ENCODE measurements around the gene DIS3L2. TPM values are rescaled to one million over a fixed set of nuclear protein-coding genes. Genes with fewer than 3 reads are reported as not detected.

The DIS3L2 gene
- total and polyA plus RNA-seq, 2 of the 8 experiments (the other 6 are each of a cell fraction or from before 2014, with no cell fraction given): 11.5 to 21.6 TPM

GRCh38 chr2:232203936-232204335, 242.4 kb downstream of the DIS3L2 start:
- Histone ChIP-seq H2AK5ac (ENCODE audit: low read depth, low read length) (no peak overlapping the region), H3K9ac (replicated peaks in 1 of 4; ENCODE audit: extremely low read depth in 1 of 4, low read depth in 3 of 4, low read length in 3 of 4) (no peak overlapping the region), H3K56ac (replicated peaks; ENCODE audit: insufficient read length, low read depth, low read length) (no peak overlapping the region), H3K27ac (ENCODE audit: low read depth, low read length) (no peak overlapping the region), H4K5ac (ENCODE audit: insufficient read length, low read depth, low read length) (no peak overlapping the region), H3K36me3 (ENCODE audit: control insufficient read depth in 2 of 4, insufficient read depth in 4 of 4, low read length in 3 of 4) (no peaks in the 10 kb centered on the region), H4K8ac (ENCODE audit: extremely low read depth, insufficient read depth, low read length) (no peak overlapping the region), H3K4me2 (ENCODE audit: insufficient read depth in 1 of 2, low read depth in 2 of 2, low read length in 2 of 2) (no peak overlapping the region), H3K79me1 (ENCODE audit: low read depth, low read length) (no peaks in the 10 kb centered on the region), H2BK5ac (ENCODE audit: low read depth, low read length) (no peak overlapping the region), H2BK120ac (replicated peaks; ENCODE audit: low read depth, low read length) (no peak overlapping the region), H3K4ac (replicated peaks; ENCODE audit: insufficient read length, low read depth, low read length) (no peak overlapping the region), H3K9me3 (ENCODE audit: insufficient read depth in 2 of 2, low read depth in 1 of 2, low read length in 1 of 2) (no peaks in the 10 kb centered on the region), H3K18ac (ENCODE audit: extremely low read depth, low read length) (no peak overlapping the region), H3K27me3 (replicated peaks in 1 of 4; ENCODE audit: control insufficient read depth in 3 of 4, extremely low read depth in 1 of 4, insufficient read depth in 3 of 4, low read length in 3 of 4) (no peaks in the 10 kb centered on the region), H3K79me2 (ENCODE audit: control insufficient read depth in 1 of 2, insufficient read depth in 2 of 2, low read length in 2 of 2) (no peaks in the 10 kb centered on the region), H2BK15ac (ENCODE audit: low read length) (no peak overlapping the region), H3K23ac (ENCODE audit: insufficient read length) (no peak overlapping the region), H3K14ac (ENCODE audit: insufficient read length) (no peak overlapping the region), H4K91ac (replicated peaks; ENCODE audit: insufficient read length, low read length) (no peak overlapping the region), H4K20me1 (replicated peaks in 1 of 2; ENCODE audit: control insufficient read depth in 1 of 2, insufficient read depth in 2 of 2, low read length in 2 of 2) (no peaks in the 10 kb centered on the region), H3K4me3 (ENCODE audit: extremely low read depth in 1 of 4, insufficient read depth in 2 of 4, low read depth in 3 of 4, low read length in 4 of 4) (no peak overlapping the region), H2BK20ac (ENCODE audit: low read length) (no peak overlapping the region), H3K23me2 (ENCODE audit: low read depth, low read length) (no peaks in the 10 kb centered on the region; the same call in 1 of the 2 replicates), H3K4me1 (replicated peaks in 1 of 4; ENCODE audit: control insufficient read depth in 3 of 4, insufficient read depth in 4 of 4, low read length in 3 of 4) (no peaks in the 10 kb centered on the region; a peak in 1 of 7 replicates), H2AFZ (ENCODE audit: low read length) (no peak overlapping the region), H2BK12ac (ENCODE audit: low read depth, low read length) (no peak overlapping the region)
- 90% methylated on average over 5 of the region's 5 CpGs; no CpG with 5 or more reads in 1 of the 2 experiments for WGBS, 2 experiments (ENCODE audit: extremely low coverage in 1 of 2, insufficient coverage in 1 of 2, insufficient read length in 1 of 2, insufficient replicate concordance in 2 of 2, low coverage in 1 of 2, low lambda C conversion rate in 2 of 2, missing lambda C conversion rate in 1 of 2)
- CTCF ChIA-PET (ENCODE audit: partially characterized antibody): interaction anchor here (0.7 to 2.1 kb wide), 3 partner anchors 18 to 62 kb away, joined by 3 to 6 read pairs (median 4); no protein-coding TSS in a partner anchor
- no peak for DNase-seq (ENCODE audit: low read depth in 1 of 2, low spot score in 2 of 2)
- POLR2A ChIA-PET (ENCODE audit: partially characterized antibody): interaction anchor here (1.8 kb wide), 1 partner anchor 10 kb away, joined by 5 read pairs; no protein-coding TSS in a partner anchor
- no peak for FAIRE-seq
- TF ChIP-seq HDAC2 (IDR thresholded peaks at IDR 0.05; ENCODE audit: borderline replicate concordance in 1 of 2, low read depth in 2 of 2, low read length in 2 of 2) (no peak), CREB1 (IDR thresholded peaks at IDR 0.05) (no peak), PHF8 (conservative IDR thresholded peaks at IDR 0.05; ENCODE audit: low read depth, low read length) (no peak), KDM4A (IDR thresholded peaks at IDR 0.05; ENCODE audit: low read depth, low read length, severe bottlenecking) (no peak), RXRA (IDR thresholded peaks at IDR 0.05; ENCODE audit: insufficient read depth, low read depth, low read length) (no peak), RNF2 (IDR thresholded peaks at IDR 0.05; ENCODE audit: borderline replicate concordance, low read depth, low read length, missing control alignments, poor library complexity, severe bottlenecking) (no peak), POLR2A (IDR thresholded peaks at IDR 0.05; ENCODE audit: control extremely low read depth in 1 of 2, low read depth in 2 of 2, low read length in 2 of 2) (no peak), CHD2 (IDR thresholded peaks at IDR 0.05; ENCODE audit: low read length) (no peak), JUND (IDR thresholded peaks at IDR 0.05; ENCODE audit: low read length) (no peak)
- TF ChIP-seq, protein P1, sequence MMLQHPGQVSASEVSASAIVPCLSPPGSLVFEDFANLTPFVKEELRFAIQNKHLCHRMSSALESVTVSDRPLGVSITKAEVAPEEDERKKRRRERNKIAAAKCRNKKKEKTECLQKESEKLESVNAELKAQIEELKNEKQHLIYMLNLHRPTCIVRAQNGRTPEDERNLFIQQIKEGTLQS (IDR thresholded peaks at IDR 0.05; ENCODE audit: insufficient read depth, low read depth, low read length): no peak
- TF ChIP-seq, protein P2, sequence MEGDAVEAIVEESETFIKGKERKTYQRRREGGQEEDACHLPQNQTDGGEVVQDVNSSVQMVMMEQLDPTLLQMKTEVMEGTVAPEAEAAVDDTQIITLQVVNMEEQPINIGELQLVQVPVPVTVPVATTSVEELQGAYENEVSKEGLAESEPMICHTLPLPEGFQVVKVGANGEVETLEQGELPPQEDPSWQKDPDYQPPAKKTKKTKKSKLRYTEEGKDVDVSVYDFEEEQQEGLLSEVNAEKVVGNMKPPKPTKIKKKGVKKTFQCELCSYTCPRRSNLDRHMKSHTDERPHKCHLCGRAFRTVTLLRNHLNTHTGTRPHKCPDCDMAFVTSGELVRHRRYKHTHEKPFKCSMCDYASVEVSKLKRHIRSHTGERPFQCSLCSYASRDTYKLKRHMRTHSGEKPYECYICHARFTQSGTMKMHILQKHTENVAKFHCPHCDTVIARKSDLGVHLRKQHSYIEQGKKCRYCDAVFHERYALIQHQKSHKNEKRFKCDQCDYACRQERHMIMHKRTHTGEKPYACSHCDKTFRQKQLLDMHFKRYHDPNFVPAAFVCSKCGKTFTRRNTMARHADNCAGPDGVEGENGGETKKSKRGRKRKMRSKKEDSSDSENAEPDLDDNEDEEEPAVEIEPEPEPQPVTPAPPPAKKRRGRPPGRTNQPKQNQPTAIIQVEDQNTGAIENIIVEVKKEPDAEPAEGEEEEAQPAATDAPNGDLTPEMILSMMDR (IDR thresholded peaks at IDR 0.05; ENCODE audit: control extremely low read depth in 1 of 3, insufficient read depth in 1 of 3, low read depth in 1 of 3, low read length in 3 of 3): no peak

Measured in H1 (cell line).